Body of pancreas (tissue), 4 donors: Measurements from ENCODE around the gene SEMA3D. TPM values are rescaled to one million over a fixed set of nuclear protein-coding genes. Genes with fewer than 3 reads are reported as not detected.

ENCODE experiments used
- ATAC-seq: fragments of 150-250 bp; one replicate; pipeline ENCODE4 v1.9.1; 2016
- DNase-seq, 4 donors: peaks; one replicate each; pipeline ENCODE4 v3.0.0-alpha.2; 2019
- H3K27ac ChIP-seq, 4 donors: fragments of 200-600 bp; sonication (generic); 1 replicate in 3 of 4; 2 replicates in 1 of 4; pipeline versions ENCODE4 v1.5.1 to v1.6.1; 2016 to 2019; ENCODE audit warnings: mild to moderate bottlenecking in 1 of 4, mixed read lengths in 1 of 4, moderate library complexity in 1 of 4
- H3K27me3 ChIP-seq, 2 donors: fragments of 200-600 bp; sonication (generic); one replicate each; pipeline ENCODE4 v1.6.0; 2016; ENCODE audit warnings: mild to moderate bottlenecking in 1 of 2
- H3K36me3 ChIP-seq, 2 donors: fragments of 200-600 bp; sonication (generic); replicated peaks in 1 of 2; 2 replicates each; pipeline ENCODE4 v1.5.1; 2016; ENCODE audit warnings: low read depth in 2 of 2; ENCODE audit not compliant: insufficient read depth in 1 of 2
- H3K4me1 ChIP-seq: fragments of 200-600 bp; sonication (generic); one replicate; pipeline ENCODE4 v1.6.0; 2016
- H3K4me3 ChIP-seq, 2 donors: fragments of 200-600 bp; sonication (generic); 1 replicate in 1 of 2; 2 replicates in 1 of 2; pipeline ENCODE4 v1.5.1; 2016 to 2019
- H3K9me3 ChIP-seq, 3 donors: fragments of 200-600 bp; sonication (generic); 1 replicate in 2 of 3; 2 replicates in 1 of 3; pipeline ENCODE4 v1.5.1; 2016
- POLR2A ChIP-seq, 3 donors: fragments of 450-650 bp; IDR thresholded peaks; one replicate each; pipeline ENCODE4 v1.6.1; 2016; ENCODE audit warnings: antibody characterized with exemption in 3 of 3, mild to moderate bottlenecking in 2 of 3
- WGBS, 2 donors: methylation state at CpG; one replicate each; pipeline ENCODE4 v1.1.5; 2017; 5-methylcytosine and 5-hydroxymethylcytosine counted together
- intact Hi-C: fragments of 100-400 bp; cut with DNase I; formaldehyde crosslinking; loops from one replicate; pipeline ENCODE4 v1.15.1; 2023
- total RNA-seq, 2 donors: library from RNA; depleted of rRNA; stranded (reverse); fragments of >200 nt; gene quantifications; one replicate each; pipeline ENCODE4 v1.1.0, GENCODE V29; 2016
- TF ChIP-seq, protein P1 (sequence below), 7 experiments: fragments of 450-650 bp in 4 of 7; fragments of 200-600 bp in 3 of 7; sonication (generic) in 3 of 7; IDR thresholded peaks; one replicate each; pipeline ENCODE4 v1.5.1; 2016 to 2019; ENCODE audit warnings: antibody characterized with exemption in 7 of 7

The SEMA3D gene
- total RNA-seq, 2 donors from 2014 or later = 0.66 to 1.3 TPM

DNA sequence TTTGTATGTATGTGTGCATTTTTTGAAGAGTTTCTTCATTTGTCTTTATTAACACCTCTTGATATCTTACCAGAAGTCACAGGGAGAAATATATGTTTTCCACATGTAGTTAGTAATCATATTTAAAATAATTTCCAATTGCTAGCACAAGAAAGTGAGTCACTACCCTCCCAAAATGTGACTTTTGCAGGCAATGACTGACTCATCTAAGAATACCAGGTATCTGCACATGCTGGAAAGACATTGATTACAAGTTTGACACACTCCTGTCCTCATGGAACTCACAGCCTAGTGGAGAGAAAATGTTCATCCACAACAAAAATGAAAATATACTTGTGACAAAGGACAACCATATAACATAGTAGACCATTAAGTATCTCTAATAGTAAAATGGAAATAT lies 82.9 kb downstream of the SEMA3D start:
- Histone ChIP-seq H3K4me1 (peaks cover 12% of the 10 kb centered on the region), H3K36me3 (no peaks in the 10 kb centered on the region), H3K27ac (no peak overlapping the region), H3K27me3 (no peaks in the 10 kb centered on the region), H3K9me3 (no peaks in the 10 kb centered on the region), H3K4me3 (no peak overlapping the region)
- ATAC-seq = no peak
- TF ChIP-seq, protein P1, sequence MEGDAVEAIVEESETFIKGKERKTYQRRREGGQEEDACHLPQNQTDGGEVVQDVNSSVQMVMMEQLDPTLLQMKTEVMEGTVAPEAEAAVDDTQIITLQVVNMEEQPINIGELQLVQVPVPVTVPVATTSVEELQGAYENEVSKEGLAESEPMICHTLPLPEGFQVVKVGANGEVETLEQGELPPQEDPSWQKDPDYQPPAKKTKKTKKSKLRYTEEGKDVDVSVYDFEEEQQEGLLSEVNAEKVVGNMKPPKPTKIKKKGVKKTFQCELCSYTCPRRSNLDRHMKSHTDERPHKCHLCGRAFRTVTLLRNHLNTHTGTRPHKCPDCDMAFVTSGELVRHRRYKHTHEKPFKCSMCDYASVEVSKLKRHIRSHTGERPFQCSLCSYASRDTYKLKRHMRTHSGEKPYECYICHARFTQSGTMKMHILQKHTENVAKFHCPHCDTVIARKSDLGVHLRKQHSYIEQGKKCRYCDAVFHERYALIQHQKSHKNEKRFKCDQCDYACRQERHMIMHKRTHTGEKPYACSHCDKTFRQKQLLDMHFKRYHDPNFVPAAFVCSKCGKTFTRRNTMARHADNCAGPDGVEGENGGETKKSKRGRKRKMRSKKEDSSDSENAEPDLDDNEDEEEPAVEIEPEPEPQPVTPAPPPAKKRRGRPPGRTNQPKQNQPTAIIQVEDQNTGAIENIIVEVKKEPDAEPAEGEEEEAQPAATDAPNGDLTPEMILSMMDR (IDR thresholded peaks at IDR 0.05) = no peak
- no peak for TF ChIP-seq POLR2A (IDR thresholded peaks at IDR 0.05)
- intact Hi-C loops = no loop called here
- no peak for DNase-seq

DNA sequence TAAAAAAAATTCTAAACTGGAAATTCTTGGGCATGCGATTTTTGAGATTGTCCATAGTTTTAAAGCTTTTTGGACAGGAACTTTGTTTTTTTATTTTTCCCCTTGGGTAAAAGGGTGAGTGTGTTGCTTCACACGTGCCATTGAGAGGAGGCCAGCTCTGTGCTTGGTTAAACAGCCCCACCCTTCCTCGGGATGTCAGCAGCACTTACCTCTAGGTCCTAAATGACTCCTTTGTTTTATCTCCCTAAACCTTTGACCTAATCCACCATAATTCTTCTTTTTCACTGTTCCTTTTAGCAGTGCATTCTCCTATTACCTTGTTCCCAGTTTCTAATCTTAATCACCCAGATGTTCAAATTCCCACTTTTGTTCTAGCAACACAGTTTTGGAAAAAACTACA lies 83.5 kb downstream of the SEMA3D start:
- DNase-seq (no peak), ATAC-seq (no peak)
- H3K4me3 ChIP-seq = no peak overlapping the region
- peaks cover 12% of the 10 kb centered on the region for H3K4me1 ChIP-seq
- H3K27ac ChIP-seq = no peak overlapping the region
- no peaks in the 10 kb centered on the region for H3K9me3 ChIP-seq
- no peaks in the 10 kb centered on the region for H3K36me3 ChIP-seq
- no peak for TF ChIP-seq POLR2A (IDR thresholded peaks at IDR 0.05)
- TF ChIP-seq, protein P1 (IDR thresholded peaks at IDR 0.05) = no peak
- no peaks in the 10 kb centered on the region for H3K27me3 ChIP-seq
- 19 to 24% methylated on average over 3 of the region's 3 CpGs for WGBS, 2 donors
- intact Hi-C loops = no loop called here

DNA sequence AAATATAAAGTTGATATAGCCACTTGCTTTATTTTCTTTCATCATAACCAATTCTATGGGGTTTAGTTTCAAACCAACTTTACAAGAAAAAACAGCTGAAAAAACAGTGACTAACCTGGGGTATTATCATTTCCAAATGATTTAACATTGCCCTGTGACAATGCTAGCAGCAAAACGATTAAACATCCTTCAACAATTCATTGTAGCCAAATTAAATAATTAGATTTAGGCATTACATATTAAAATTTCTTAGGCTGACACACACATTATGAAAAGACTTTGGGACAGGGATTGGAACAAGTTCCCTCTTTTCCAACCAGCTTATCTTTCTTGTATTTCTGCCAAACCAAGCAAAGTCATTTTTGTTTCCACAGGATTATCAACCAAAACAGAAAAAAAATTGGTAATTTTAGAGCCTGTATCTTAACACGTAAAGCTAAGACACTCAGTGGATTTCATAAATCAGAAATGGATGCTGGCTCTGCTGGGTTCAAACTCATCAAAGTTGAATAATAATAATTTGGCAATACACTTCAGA lies 84.0 kb downstream of the SEMA3D start:
- ATAC-seq = no peak
- H3K27me3 ChIP-seq = no peaks in the 10 kb centered on the region
- no peak overlapping the region for H3K4me3 ChIP-seq
- TF ChIP-seq, protein P1 (IDR thresholded peaks at IDR 0.05) = no peak
- no peak for TF ChIP-seq POLR2A (IDR thresholded peaks at IDR 0.05)
- H3K9me3 ChIP-seq = no peaks in the 10 kb centered on the region
- no peaks in the 10 kb centered on the region for H3K36me3 ChIP-seq
- H3K27ac ChIP-seq = no peak overlapping the region
- DNase-seq = no peak
- H3K4me1 ChIP-seq = peaks cover 12% of the 10 kb centered on the region
- intact Hi-C loops = no loop called here
- WGBS, 2 donors = 14 to 15% methylated on average over 2 of the region's 2 CpGs

DNA sequence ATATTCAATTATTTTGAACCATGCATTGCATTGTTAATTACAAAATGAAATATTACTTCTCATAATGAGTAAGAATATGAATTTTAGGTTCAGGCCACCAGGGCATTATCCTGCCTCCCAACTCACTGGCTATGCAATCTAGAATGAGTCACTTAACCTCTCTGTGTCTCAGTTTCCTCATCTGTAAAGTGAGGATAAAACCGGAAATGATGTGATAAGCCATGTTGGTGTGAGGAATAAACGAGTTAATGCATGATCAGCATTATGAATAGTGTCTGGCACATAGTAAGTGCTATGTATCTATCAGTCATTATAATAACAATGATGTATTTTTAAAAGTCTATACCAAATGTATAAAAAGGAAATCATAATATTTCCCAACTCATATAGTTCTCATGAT lies 85.5 kb downstream of the SEMA3D start:
- WGBS, 2 donors = 69 to 73% methylated on average over 2 of the region's 2 CpGs
- Histone ChIP-seq H3K27ac (no peak overlapping the region), H3K4me3 (no peak overlapping the region), H3K9me3 (no peaks in the 10 kb centered on the region), H3K27me3 (no peaks in the 10 kb centered on the region), H3K4me1 (peaks cover 12% of the 10 kb centered on the region), H3K36me3 (no peaks in the 10 kb centered on the region)
- intact Hi-C loops = no loop called here
- TF ChIP-seq, protein P1 (IDR thresholded peaks at IDR 0.05) = no peak
- no peak for TF ChIP-seq POLR2A (IDR thresholded peaks at IDR 0.05)
- ATAC-seq (no peak), DNase-seq (no peak)

DNA sequence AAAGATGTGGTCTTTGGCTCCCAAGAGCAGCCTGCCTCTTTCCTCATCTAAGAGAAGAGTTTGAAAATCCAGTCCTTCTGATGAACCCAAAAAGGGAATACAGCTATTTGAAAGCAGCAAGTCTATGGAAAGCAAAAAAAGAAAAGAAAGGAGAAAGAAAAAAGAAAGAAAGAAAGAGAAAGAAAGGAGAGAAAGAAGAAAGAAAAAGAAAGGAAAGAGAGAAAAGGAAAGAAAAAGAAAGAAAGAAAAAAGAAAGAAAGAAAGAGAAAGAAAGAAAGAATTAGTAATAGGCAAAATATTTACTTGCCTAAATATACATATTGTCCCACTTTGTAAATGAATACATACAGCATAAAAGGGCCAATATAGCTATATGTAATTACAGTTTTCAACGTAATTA lies 89.0 kb downstream of the SEMA3D start:
- Histone ChIP-seq H3K27ac (no peak overlapping the region), H3K4me3 (no peak overlapping the region), H3K4me1 (peaks cover 3% of the 10 kb centered on the region), H3K36me3 (no peaks in the 10 kb centered on the region), H3K27me3 (no peaks in the 10 kb centered on the region), H3K9me3 (no peaks in the 10 kb centered on the region)
- DNase-seq (no peak), ATAC-seq (no peak)
- TF ChIP-seq POLR2A (IDR thresholded peaks at IDR 0.05) = no peak
- TF ChIP-seq, protein P1 (IDR thresholded peaks at IDR 0.05) = no peak
- 31 to 72% methylated on average over 1 of the region's 1 CpG for WGBS, 2 donors
- intact Hi-C loops = no loop called here
